ENCODE data around the gene PTPRG.
"Not testable (repeated sequence)": the region's sequence is repeated elsewhere in the genome, so short reads cannot be mapped to it uniquely, and the experiment has no call there.

PTPRG gene

GRCh38 chr3:62020706-62021105 is 459.3 kb downstream of the PTPRG start:
- Mint-ChIP-seq H3K4me1 (no peaks in the 10 kb centered on the region), H3K27ac (no peak overlapping the region), H3K4me3 (no peak overlapping the region), H3K36me3 (no peaks in the 10 kb centered on the region), H3K9me3 (no peaks in the 10 kb centered on the region)
- DNase-seq (ENCODE audit: low spot score in 2 of 2): no peak
- no peak for ATAC-seq

GRCh38 chr3:62022312-62022711 is 460.9 kb downstream of the PTPRG start:
- DNase-seq (ENCODE audit: low spot score in 2 of 2): no peak

GRCh38 chr3:62024882-62025281 is 463.5 kb downstream of the PTPRG start:
- no peak overlapping the region for H3K4me3 Mint-ChIP-seq
- H3K36me3 Mint-ChIP-seq: no peaks in the 10 kb centered on the region
- no peak overlapping the region for H3K27ac Mint-ChIP-seq
- H3K9me3 Mint-ChIP-seq: no peaks in the 10 kb centered on the region
- no peaks in the 10 kb centered on the region for H3K4me1 Mint-ChIP-seq
- DNase-seq (ENCODE audit: low spot score in 2 of 2): no peak
- no peak for ATAC-seq

More at GRCh38 chr3:62022312-62022711, 460.9 kb downstream of the PTPRG start:
- no peaks in the 10 kb centered on the region for H3K9me3 Mint-ChIP-seq
- no peaks in the 10 kb centered on the region for H3K36me3 Mint-ChIP-seq
- H3K4me1 Mint-ChIP-seq: no peaks in the 10 kb centered on the region
- H3K27ac Mint-ChIP-seq: no peak overlapping the region
- no peak for ATAC-seq
- H3K4me3 Mint-ChIP-seq: no peak overlapping the region

- Mint-ChIP-seq H3K4me1 (no peaks in the 10 kb centered on the region), H3K4me3 (no peak overlapping the region), H3K27ac (no peak overlapping the region), H3K36me3 (no peaks in the 10 kb centered on the region), H3K9me3 (no peaks in the 10 kb centered on the region)
- no peak for DNase-seq (ENCODE audit: low spot score in 2 of 2)
- ATAC-seq: no peak
These were observed 464.5 kb downstream of the PTPRG start for GRCh38 chr3:62025913-62026312.

- Mint-ChIP-seq H3K4me3 (no peak overlapping the region), H3K4me1 (no peaks in the 10 kb centered on the region), H3K27ac (no peak overlapping the region), H3K36me3 (no peaks in the 10 kb centered on the region), H3K9me3 (peaks cover 9% of the 10 kb centered on the region)
- ATAC-seq (no peak), DNase-seq (ENCODE audit: low spot score in 2 of 2) (no peak)
These were observed 465.9 kb downstream of the PTPRG start for GRCh38 chr3:62027241-62027640.

- DNase-seq (ENCODE audit: low spot score in 2 of 2) (no peak), ATAC-seq (no peak)
- no peaks in the 10 kb centered on the region for H3K4me1 Mint-ChIP-seq
- H3K36me3 Mint-ChIP-seq: no peaks in the 10 kb centered on the region
- H3K27ac Mint-ChIP-seq: no peak overlapping the region
- peaks cover 9% of the 10 kb centered on the region for H3K9me3 Mint-ChIP-seq
- H3K4me3 Mint-ChIP-seq: no peak overlapping the region
These were observed 466.4 kb downstream of the PTPRG start for GRCh38 chr3:62027796-62028195.

GRCh38 chr3:62028236-62028635 is 466.9 kb downstream of the PTPRG start:
- H3K4me3 Mint-ChIP-seq: no peak overlapping the region
- no peak for DNase-seq (ENCODE audit: low spot score in 2 of 2)
- no peak for ATAC-seq
- H3K36me3 Mint-ChIP-seq: no peaks in the 10 kb centered on the region
- H3K9me3 Mint-ChIP-seq: peaks cover 9% of the 10 kb centered on the region
- no peaks in the 10 kb centered on the region for H3K4me1 Mint-ChIP-seq
- H3K27ac Mint-ChIP-seq: no peak overlapping the region

GRCh38 chr3:62032738-62033137 is 471.4 kb downstream of the PTPRG start:
- ATAC-seq (no peak), DNase-seq (ENCODE audit: low spot score in 2 of 2) (no peak)
- Mint-ChIP-seq H3K36me3 (no peaks in the 10 kb centered on the region), H3K27ac (no peak overlapping the region), H3K4me1 (no peaks in the 10 kb centered on the region), H3K9me3 (peaks cover 9% of the 10 kb centered on the region), H3K4me3 (no peak overlapping the region)

- Mint-ChIP-seq H3K27ac (no peak overlapping the region), H3K4me3 (no peak overlapping the region), H3K4me1 (no peaks in the 10 kb centered on the region), H3K36me3 (no peaks in the 10 kb centered on the region), H3K9me3 (peaks cover 9% of the 10 kb centered on the region)
- DNase-seq (ENCODE audit: low spot score in 2 of 2) (no peak), ATAC-seq (no peak)
These were observed 474.2 kb downstream of the PTPRG start for GRCh38 chr3:62035402-62036057.

- Mint-ChIP-seq H3K27ac (no peak overlapping the region), H3K4me1 (no peaks in the 10 kb centered on the region), H3K36me3 (no peaks in the 10 kb centered on the region), H3K9me3 (peaks cover 1% of the 10 kb centered on the region), H3K4me3 (no peak overlapping the region)
- no peak for ATAC-seq
- DNase-seq (ENCODE audit: low spot score in 2 of 2): no peak
These were observed 475.4 kb downstream of the PTPRG start for GRCh38 chr3:62036726-62037125.

- H3K27ac Mint-ChIP-seq; H3K4me1 Mint-ChIP-seq; H3K9me3 Mint-ChIP-seq; DNase-seq (ENCODE audit: low spot score in 2 of 2); H3K4me3 Mint-ChIP-seq; ATAC-seq; H3K36me3 Mint-ChIP-seq: not testable (repeated sequence)
These were observed 477.4 kb downstream of the PTPRG start for GRCh38 chr3:62038798-62039197.

GRCh38 chr3:62039586-62039985 is 478.2 kb downstream of the PTPRG start:
- no peak for DNase-seq (ENCODE audit: low spot score in 2 of 2)
- no peak for ATAC-seq
- Mint-ChIP-seq H3K9me3 (no peaks in the 10 kb centered on the region), H3K27ac (no peak overlapping the region), H3K36me3 (no peaks in the 10 kb centered on the region), H3K4me3 (no peak overlapping the region), H3K4me1 (no peaks in the 10 kb centered on the region)

GRCh38 chr3:62041681-62042080 is 480.3 kb downstream of the PTPRG start:
- H3K27ac Mint-ChIP-seq: no peak overlapping the region
- no peak overlapping the region for H3K4me3 Mint-ChIP-seq
- no peaks in the 10 kb centered on the region for H3K9me3 Mint-ChIP-seq
- ATAC-seq (no peak), DNase-seq (ENCODE audit: low spot score in 2 of 2) (no peak)
- no peaks in the 10 kb centered on the region for H3K4me1 Mint-ChIP-seq
- no peaks in the 10 kb centered on the region for H3K36me3 Mint-ChIP-seq

- no peaks in the 10 kb centered on the region for H3K9me3 Mint-ChIP-seq
- ATAC-seq: no peak
These were observed 483.6 kb downstream of the PTPRG start for GRCh38 chr3:62044874-62045411.

GRCh38 chr3:62046326-62046725 is 485.0 kb downstream of the PTPRG start:
- ATAC-seq (no peak), DNase-seq (ENCODE audit: low spot score in 2 of 2) (no peak)
- H3K27ac Mint-ChIP-seq: no peak overlapping the region
- H3K4me1 Mint-ChIP-seq: no peaks in the 10 kb centered on the region
- no peaks in the 10 kb centered on the region for H3K9me3 Mint-ChIP-seq
- no peaks in the 10 kb centered on the region for H3K36me3 Mint-ChIP-seq
- no peak overlapping the region for H3K4me3 Mint-ChIP-seq

More at GRCh38 chr3:62044874-62045411, 483.6 kb downstream of the PTPRG start:
- no peak overlapping the region for H3K27ac Mint-ChIP-seq
- H3K36me3 Mint-ChIP-seq: no peaks in the 10 kb centered on the region
- H3K4me1 Mint-ChIP-seq: no peaks in the 10 kb centered on the region
- H3K4me3 Mint-ChIP-seq: no peak overlapping the region
- no peak for DNase-seq (ENCODE audit: low spot score in 2 of 2)

GRCh38 chr3:62048577-62048976 is 487.2 kb downstream of the PTPRG start:
- ATAC-seq (no peak), DNase-seq (ENCODE audit: low spot score in 2 of 2) (no peak)
- Mint-ChIP-seq H3K4me3 (no peak overlapping the region), H3K36me3 (no peaks in the 10 kb centered on the region), H3K4me1 (no peaks in the 10 kb centered on the region), H3K9me3 (no peaks in the 10 kb centered on the region), H3K27ac (no peak overlapping the region)
